OCI-LY1 (cell line): Measurements from ENCODE around the gene MIP.

Source experiments
- CTCF ChIP-seq: fragments of 200-600 bp; sonication (generic), shearing (Covaris generic); IDR thresholded peaks from 2 replicates; pipeline ENCODE4 v1.5.1; 2017; ENCODE audit warnings: mild to moderate bottlenecking, antibody characterized with exemption, low read length, moderate library complexity, mixed read lengths
- EZH2 ChIP-seq: fragments of 200-600 bp; sonication (generic), shearing (Covaris generic); IDR thresholded peaks from 2 replicates; pipeline ENCODE4 v1.8.0; 2017; ENCODE audit warnings: borderline replicate concordance, mixed run types, mild to moderate bottlenecking, antibody characterized with exemption, low read length, moderate library complexity, mixed read lengths

- TF ChIP-seq CTCF (no peak), EZH2 (no peak)
Measured at GRCh38 chr12:56477521-56478225, 23.2 kb upstream of the MIP start.
